Hematopoietic multipotent progenitor cell treated with erythropoietin and hydrocortisone succinate and interleukin-3 and kit ligand, for 15 days (in vitro differentiated cells): ENCODE data around the gene PIGQ.

Experiments used
- DNase-seq: peaks from one replicate; pipeline ENCODE4 v3.0.0-alpha.2; 2015; ENCODE audit warnings: low spot score

The PIGQ gene

DNA sequence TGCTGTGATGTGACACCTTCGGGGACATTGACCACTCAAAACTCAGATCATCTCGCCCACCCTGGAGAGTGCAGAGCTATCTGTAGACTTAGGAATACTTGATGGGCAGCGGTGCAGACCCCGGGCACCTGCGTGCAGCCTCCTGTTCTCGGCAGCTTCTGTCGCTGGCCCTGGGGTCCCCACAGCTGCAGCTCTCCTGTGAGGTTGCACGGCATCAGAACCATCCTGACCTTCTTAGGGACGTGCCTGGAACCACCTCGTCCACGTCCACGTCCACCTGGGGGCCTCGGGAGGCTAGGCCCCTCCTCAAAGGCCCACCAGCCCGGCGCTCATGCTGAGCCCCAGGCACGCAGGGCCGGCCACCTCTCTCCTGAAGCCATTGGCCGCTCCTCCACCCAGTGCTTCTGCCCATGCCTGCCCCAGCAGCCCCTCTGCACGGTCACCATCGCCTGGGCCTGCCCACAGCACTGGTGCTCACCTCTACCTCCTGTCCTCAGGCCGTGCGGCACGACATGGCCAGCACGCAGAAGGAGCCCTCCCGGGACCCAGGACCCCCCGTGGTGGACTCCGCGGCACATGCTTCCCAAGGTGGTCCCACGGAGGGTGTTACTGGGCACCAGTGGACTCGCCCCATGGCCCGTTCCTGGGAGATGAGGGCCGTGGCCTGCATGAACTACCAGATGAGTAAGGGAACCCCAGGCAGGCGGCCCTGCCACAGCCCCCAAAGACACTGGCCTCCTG, 58.7 kb downstream of the PIGQ start:
- no peak for DNase-seq

- DNase-seq = no peak
Measured at GRCh38 chr16:629185-629832, 59.5 kb downstream of the PIGQ start.

GRCh38 chr16:629833-630248, 60.1 kb downstream of the PIGQ start:
- DNase-seq = no peak

DNA sequence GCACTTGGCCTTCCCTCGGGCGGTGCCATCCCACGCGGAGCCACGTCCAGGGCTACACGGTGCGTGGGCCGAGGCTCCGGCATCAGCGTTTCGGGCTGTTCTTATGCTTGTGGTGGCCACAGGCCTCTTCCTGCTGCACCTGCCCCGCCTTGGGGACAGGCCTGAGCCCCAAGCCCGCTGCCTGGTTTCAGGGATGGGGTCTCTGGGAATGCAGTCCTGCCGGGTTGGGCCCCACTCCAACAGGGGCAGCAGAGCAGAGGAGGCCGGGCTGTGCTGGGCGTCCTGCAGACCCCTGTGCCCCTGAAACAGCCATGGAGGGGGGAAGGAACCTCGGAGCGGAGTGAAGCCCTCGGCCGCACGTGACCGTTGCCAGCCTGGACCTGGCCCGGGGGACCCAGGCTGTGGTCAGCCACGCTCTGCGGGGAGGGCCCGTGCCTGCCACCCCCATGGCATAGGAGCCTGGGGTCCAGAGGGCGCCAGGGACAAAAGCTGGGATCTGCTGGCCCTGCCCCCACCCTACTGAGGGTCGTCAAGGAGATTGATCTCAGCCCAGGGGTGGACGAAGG, 60.6 kb downstream of the PIGQ start:
- DNase-seq = no peak

GRCh38 chr16:630815-631405, 61.1 kb downstream of the PIGQ start, which contains the start of gene WFIKKN1:
Gene WFIKKN1, plus strand, starts transcription at chr16:630985. Its CDS starts 269 bp downstream, at chr16:631254.
- no peak for DNase-seq

GRCh38 chr16:631808-632358, 62.1 kb downstream of the PIGQ start:
- DNase-seq = no peak

- no peak for DNase-seq
Measured at GRCh38 chr16:632486-633335, 62.9 kb downstream of the PIGQ start.

DNA sequence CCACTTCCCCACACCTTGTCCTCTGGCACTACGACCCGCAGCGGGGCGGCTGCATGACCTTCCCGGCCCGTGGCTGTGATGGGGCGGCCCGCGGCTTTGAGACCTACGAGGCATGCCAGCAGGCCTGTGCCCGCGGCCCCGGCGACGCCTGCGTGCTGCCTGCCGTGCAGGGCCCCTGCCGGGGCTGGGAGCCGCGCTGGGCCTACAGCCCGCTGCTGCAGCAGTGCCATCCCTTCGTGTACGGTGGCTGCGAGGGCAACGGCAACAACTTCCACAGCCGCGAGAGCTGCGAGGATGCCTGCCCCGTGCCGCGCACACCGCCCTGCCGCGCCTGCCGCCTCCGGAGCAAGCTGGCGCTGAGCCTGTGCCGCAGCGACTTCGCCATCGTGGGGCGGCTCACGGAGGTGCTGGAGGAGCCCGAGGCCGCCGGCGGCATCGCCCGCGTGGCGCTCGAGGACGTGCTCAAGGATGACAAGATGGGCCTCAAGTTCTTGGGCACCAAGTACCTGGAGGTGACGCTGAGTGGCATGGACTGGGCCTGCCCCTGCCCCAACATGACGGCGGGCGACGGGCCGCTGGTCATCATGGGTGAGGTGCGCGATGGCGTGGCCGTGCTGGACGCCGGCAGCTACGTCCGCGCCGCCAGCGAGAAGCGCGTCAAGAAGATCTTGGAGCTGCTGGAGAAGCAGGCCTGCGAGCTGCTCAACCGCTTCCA, 63.7 kb downstream of the PIGQ start:
- DNase-seq = no peak
